ENCODE data around the gene GDPGP1.
"Not testable (repeated sequence)": the region's sequence is repeated elsewhere in the genome, so short reads cannot be mapped to it uniquely, and the experiment has no call there.

Gene GDPGP1

DNA sequence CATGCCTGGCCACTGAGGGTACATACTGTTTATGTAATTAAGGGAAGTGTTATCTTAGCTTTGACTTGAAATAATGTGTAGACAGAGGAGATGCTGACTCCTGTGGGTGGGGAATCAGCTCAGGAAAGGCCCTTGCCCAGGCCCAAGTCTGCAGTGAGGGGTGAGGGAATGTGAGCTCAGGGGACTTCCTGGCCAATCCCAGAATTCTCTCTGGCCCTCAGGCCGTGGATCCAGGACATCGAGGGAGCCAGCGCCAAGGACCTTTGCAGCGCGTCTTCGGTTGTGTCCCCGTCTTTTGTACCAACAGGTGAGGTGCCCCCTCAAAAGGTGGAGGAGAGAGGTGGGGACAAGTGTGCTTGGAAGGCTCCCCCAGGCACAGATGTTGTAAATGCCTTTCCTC lies 6.7 kb upstream of the GDPGP1 start:
- DNase-seq = no peak

DNA sequence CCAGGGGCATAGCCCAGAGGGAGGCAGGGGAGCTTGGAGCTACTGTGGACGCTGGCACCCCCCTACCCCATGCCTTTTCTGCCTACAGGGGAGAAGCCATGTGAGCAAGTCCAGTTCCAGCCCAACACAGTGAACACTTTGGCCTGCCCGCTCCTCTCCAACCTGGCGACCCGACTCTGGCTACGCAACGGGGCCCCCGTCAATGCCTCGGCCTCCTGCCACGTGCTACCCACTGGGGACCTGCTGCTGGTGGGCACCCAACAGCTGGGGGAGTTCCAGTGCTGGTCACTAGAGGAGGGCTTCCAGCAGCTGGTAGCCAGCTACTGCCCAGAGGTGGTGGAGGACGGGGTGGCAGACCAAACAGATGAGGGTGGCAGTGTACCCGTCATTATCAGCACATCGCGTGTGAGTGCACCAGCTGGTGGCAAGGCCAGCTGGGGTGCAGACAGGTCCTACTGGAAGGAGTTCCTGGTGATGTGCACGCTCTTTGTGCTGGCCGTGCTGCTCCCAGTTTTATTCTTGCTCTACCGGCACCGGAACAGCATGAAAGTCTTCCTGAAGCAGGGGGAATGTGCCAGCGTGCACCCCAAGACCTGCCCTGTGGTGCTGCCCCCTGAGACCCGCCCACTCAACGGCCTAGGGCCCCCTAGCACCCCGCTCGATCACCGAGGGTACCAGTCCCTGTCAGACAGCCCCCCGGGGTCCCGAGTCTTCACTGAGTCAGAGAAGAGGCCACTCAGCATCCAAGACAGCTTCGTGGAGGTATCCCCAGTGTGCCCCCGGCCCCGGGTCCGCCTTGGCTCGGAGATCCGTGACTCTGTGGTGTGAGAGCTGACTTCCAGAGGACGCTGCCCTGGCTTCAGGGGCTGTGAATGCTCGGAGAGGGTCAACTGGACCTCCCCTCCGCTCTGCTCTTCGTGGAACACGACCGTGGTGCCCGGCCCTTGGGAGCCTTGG lies 5.9 kb upstream of the GDPGP1 start:
- DNase-seq = no peak

DNA sequence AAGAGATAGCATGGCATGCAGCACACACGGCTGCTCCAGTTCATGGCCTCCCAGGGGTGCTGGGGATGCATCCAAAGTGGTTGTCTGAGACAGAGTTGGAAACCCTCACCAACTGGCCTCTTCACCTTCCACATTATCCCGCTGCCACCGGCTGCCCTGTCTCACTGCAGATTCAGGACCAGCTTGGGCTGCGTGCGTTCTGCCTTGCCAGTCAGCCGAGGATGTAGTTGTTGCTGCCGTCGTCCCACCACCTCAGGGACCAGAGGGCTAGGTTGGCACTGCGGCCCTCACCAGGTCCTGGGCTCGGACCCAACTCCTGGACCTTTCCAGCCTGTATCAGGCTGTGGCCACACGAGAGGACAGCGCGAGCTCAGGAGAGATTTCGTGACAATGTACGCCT lies 5.0 kb upstream of the GDPGP1 start:
- DNase-seq = no peak

DNA sequence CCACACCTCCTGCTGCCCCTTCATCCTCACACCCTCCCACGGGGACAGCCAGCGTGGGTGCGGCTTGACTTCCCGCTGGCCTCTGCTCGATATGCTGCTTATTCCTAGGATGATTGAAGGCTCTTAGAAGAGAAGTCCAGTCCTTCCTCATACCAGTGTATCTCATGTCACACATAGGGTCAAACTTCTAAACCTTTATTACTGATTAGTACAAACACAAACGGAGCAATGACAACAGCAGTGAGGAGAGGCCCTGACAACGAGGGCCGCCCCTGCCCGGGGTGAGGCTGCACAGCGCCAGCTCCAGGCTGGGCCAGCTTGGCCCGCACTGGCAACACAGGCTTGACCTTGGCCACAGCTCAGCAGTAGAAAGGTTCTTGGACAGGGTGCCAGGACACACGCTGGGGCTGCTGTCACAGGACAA lies 3.9 kb upstream of the GDPGP1 start:
- no peak for DNase-seq

DNA sequence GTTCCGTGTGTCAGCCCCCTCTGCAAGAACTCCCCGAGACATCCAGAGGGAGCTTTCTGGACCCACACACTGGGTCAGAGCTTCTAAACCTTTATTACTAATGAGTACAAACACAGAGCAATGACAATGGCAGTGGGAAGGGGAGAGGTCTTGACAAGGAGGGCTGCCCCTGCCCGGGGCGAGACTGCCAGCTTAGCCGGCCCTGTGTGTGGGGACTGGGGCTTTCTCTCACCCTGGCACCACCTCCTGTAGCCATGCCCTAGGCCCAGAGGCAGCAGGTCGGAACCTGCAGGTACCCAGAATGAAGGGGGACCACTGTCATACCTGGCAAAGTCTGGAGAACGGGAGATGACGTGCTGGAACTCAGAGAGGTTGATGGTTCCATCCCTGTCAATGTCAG lies 3.4 kb upstream of the GDPGP1 start:
- no peak for DNase-seq

DNA sequence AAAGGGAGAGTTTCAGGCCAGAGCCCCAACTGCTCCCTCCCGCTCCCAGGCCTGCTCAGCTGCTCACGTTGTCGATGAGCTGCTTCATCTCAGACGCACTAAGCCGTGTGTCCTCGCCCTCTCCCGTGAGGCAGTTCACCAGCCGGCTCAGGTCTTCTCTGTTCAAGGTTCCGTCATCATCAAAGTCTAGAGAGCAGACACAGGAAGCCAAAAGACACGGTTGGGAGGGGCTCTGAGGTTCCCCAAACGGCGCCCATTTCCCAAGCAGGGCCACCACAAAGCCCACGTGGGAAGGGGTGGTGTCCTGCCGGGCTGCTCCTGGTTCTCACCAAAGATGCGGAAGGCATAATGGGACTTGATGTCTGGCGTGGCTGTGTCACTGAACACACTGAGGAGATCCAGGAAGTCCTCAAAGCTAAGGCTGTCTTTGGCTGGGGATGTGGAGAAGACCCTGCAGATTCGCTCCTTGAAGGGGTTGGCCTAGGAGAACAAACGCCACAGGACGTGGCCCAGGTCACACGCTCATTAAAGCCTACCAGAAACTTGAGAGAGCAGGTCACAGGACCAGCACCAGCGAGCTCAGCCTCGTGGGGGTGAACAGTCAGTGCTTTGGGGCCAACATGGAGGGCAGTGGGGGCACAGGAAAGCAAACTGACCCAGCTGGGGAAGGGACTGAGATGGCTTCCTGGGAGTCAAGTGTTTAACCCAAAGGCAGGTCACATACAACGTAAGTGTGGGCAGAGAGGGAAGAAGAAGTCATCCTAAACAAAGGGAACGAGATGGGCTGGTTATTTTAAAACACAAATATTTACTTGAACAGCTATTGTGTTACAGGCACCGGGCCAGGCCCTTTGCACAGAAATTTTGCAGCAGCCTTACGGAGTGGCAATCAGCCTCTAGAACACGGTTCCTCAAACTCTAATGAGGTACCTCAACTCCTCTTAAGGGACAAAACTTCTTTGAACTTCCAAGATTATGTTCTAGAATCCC lies 2.7 kb upstream of the GDPGP1 start:
- peak; percentile 70 for DNase-seq

DNA sequence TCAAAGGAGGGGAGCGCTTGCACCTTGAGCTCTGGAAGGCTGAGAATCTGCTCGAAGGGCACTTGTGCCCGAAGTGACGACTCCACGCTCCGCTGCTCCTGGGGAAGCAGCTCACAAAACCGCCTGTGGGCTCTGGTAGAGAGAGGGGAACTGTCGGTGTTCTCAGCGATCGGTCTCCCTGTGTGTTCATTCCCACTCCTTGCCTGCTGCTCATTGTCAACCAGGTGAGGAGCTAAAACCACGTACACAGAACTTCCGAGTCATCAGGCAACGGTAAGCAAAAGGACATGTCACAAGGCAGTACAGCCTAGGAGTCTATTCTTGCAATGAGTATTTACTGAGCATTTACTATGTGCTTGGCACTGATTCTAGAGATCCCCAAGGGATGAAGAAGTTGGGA lies 1.8 kb upstream of the GDPGP1 start:
- no peak for DNase-seq

DNA sequence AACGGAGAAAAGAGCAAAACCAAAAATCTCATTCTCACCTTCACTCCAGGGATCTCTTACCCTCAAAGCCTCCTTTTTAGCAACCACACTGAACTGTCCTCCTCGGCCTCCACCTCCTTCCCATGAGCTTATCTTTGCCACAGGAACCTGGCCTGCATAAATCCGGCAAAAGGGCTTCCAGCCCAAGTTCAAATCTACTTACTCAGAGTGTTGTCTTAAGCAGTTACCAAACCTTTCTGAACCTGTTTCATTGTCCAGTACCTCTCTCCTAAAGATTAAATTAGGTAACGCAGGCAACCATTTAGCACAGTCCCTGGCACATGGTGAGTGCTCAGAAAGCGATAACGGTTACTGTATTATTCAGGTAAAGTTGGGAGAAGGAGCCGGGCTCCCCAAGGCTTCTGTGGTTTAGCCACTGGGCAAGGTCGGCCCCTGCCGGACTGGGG lies 1.0 kb upstream of the GDPGP1 start:
- no peak for DNase-seq

DNA sequence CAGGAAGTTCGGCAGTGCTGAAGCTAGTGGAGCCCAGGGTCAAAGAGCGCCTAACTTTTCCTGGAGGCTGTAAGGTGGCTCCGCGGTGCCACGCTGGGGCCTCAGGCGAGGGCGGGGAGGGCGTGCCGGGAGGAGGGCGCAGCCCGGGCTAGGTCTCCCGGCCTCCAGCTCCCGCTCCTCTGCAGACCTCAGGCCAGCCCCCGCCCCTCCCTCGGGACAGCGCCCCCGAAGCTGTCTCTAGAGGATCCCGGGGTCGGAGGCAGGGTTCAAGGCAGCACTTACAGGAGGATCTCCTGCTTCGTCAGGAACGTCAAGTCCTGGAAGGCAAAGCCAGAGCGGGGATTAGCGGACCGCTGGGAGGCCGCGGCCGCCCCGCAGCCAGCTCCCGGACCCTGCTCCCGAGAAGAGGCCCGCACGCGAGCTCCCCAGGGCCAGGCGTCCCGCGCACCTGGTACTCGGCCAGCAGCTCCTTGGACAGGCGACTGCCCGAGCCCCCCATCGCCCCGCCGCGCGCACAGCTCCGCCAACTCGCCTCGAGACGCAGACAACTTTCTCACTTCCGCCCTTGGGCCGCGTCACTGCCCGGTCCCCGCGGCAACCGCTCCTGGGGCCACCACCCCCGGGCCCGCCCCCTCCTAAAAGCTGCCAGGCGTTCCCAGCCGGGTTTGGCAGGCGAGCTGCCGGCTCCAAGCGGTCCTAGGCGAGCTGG lies 468 bp upstream of the GDPGP1 start, which contains the start of gene CIB1:
Gene CIB1 (minus strand): TSS at position 555 of the 709 bp plus-strand sequence. CDS start 56 bp downstream, at position 499.
- DNase-seq = peak; percentile 97

DNA sequence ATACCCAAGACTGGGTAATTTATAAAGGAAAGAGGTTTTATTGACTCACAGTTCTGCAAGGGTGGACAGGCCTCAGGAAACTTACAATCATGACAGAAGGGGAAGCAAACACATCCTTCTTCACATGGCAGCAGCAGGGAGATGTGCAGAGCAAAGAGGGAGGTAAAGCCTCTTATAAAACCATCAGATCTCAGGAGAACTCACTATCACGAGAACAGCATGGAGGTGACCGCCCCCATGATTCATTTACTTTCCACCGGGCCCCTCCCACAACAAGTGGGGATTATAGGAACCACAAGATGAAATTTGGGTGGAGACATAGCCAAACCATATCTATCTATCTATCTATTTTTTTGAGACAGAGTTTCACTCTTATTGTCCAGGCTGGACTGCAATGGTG lies 5.4 kb downstream of the GDPGP1 start:
- no peak for DNase-seq

DNA sequence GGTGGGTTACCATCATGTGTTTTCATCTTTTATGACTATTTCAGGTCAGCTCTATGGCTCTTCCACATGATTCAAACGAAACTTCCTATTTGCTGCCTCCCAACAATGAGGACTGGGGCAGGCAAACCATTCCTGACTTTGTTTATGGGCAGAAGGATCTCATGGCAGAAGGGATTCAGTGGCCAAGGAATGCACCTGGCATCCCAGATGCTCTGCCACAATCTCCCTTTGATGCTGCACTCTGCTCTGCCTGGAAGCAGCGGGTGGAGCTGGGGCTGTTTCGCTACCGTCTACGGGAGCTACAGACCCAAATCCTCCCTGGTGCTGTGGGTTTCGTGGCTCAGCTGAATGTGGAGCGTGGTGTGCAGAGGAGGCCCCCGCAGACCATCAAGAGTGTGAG lies 6.8 kb downstream of the GDPGP1 start:
- no peak for DNase-seq

DNA sequence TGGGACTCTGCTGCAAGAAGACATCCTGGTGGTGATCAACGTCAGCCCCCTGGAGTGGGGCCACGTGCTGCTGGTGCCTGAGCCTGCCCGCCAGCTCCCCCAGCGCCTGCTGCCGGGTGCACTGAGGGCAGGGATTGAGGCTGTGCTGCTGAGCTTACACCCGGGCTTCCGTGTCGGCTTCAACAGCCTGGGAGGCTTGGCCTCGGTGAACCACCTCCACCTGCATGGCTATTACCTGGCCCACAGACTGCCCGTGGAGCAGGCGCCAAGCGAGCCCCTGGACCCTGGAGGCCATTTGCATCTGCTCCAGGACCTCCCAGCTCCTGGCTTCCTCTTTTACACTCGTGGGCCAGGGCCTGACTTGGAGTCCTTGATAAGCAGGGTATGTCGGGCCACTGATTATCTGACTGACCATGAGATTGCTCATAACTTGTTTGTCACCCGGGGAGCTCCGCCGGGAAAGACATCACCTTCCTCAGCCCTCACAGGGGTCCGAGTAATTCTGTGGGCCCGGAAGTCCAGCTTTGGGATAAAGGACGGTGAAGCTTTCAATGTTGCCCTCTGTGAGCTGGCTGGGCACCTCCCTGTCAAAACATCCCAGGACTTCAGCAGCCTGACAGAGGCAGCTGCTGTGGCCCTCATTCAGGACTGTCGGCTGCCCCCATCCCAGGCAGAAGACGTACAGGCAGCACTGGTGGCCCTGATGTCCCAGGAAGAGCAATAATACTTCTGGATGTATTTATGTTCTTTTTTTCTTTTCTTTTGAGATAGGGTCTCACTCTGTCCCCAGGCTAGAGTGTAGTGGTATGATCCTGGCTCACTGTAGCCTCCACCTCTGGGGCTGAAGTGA lies 7.6 kb downstream of the GDPGP1 start:
- DNase-seq = no peak

DNA sequence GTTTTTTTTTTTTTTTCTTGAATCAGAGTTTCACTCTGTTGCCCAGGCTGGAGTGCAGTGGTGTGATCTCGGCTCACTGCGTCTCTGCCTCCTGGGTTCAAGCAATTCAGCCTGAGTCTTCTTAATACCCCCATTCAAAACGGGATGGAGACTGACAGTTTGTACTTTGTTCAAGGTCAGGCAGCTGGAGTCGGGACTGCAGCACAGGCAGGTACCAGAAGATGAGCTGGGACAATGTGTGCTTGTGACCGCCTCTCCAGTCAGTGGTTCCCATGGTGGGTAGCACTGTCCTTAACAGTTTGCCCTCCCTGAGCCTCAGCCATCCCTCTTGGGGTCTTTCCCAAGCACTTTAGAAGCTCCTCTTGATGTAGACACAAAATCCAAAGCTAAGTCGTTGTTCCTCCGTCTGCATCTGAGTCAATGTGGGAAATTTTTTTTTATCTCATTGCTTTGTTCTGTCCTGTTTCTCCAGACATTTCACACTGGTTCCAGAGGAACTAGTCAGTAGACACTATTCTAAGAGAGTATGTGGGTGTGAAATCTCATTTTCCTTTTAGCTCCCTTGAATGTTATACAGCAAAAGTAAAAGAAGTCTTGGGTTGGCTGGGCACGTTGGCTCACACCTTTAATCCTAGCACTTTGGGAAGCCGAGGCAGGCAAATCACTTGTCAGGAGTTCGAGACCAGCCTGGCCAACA lies 10.1 kb downstream of the GDPGP1 start:
- no peak for DNase-seq

DNA sequence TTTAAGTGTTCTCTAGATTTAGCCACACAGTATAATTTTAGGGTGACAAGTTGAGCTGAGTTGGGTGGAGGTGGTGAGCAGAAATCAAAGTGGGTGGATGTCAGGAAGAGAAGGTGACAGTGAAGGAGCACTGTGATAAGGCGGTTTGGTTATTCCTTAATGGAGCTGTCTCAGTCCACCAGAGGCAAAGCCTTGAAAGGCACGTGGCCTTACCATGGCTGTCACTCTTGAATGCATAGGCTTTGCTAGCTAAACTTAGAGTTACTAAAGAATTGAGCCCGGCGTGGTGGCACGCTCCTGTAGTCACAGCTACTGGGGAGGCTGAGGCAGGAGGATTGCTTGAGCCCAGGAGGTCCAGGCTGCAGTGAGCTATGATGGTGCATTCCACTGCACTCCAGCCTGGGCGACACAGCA lies 14.8 kb downstream of the GDPGP1 start:
- no peak for DNase-seq

DNA sequence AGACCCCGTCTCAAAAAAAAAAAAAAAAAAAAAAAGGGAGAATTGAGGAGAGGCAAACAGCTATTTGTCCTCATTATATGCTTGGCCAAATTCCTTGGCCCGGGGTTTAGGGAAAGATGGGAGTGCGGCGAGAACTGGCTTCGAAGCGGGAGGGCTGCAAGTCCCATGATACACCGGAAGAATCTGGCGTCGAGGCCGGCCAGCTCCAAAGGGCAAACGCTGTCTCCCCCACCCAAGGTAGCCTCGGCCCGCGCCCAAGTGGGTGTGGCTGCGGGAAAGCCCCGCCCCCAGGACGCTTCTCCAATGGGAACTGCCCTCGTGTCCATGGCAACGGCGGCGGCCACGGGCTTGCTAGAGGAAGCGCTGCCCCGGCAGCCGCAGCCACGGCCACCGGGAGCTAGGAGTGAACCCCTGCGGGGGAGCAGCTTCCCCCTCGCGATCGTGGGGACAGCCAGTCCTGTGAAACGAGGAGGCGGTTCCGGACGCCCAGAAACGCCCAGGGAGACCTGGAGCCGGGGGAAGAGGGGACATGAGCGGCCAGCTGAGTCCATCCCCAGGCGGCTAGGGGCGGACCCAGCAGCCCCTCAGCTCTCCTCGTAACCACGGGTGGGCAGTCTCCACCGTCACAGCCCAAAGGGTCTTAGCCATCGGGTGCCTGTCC lies 15.3 kb downstream of the GDPGP1 start, which contains the start of gene TTLL13:
Gene TTLL13 (plus strand): TSS at position 354 of the 661 bp plus-strand sequence. CDS start 1,075 bp downstream, outside the sequence.
- peak; percentile 78 for DNase-seq

DNA sequence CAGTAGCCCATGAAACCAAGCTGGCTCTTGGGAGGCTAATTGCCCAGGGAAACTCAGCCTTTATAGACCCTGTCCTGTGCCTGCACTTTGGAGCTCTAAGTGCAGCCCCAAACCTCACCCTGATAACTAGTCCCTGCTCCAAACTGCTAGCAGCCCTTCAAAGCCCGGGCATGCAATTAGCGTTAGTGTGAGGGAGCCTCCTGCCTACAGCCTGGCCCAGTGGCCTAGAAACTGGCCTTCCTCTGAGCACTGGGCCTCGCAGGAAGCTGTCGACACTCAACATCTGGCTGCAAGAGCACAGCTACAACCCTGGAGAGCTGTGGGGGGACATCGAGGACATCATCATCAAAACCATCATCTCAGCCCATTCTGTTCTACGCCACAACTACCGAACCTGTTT lies 23.8 kb downstream of the GDPGP1 start:
- DNase-seq = no peak

DNA sequence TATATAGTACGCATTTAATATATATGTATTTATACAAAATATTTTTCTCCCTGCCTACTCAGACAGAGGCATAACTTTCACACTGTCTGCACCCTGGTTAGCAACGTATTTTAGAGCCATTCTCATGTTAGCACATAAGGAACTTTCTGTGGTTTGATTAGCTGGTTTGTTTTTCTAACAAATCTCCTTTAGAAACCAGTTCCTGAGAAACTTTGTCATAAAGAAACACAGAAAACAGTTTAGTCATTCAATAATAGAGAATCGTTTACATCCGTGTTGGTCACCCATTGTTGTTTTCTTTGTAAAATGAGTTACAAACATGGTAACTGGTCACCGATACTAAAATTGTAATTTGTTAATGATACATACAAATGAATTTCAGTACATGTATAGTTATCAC lies 25.5 kb downstream of the GDPGP1 start:
- DNase-seq = no peak

DNA sequence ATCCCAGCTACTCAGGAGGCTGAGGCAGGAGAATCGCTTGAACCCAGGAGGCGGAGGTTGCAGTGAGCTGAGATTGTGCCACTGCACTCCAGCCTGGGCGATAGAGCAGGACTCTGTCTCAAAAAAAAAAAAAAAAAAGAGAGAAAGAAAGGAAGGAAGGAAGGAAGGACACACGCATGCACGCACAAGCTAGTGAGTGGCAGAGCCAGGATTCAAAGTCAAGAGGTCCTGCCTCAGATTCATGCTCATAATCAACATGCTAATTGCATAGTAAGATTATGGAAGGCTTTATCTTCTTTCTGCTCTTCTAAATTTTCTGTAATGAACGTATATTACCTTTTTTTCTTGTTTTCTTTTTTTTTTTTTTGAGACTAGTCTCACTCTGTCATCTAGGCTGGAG lies 26.7 kb downstream of the GDPGP1 start:
- DNase-seq = not testable (repeated sequence)

DNA sequence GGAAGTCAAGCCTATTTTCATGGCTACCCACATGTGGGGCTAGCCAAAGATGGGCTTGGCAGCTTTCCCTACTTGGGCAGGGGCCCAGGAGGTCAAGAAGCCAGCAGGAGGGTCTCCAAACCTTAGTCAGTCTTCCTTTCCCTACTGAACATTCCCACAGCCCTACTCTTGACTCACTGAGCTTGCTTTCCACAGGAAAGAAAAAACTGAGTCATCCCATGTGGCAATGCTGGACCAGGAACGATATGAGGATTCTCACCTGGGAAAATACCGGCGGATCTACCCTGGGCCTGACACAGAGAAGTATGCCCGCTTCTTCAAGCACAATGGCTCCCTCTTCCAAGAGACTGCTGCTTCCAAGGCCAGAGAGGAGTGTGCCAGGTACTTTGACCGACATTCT lies 27.8 kb downstream of the GDPGP1 start:
- DNase-seq = no peak

DNA sequence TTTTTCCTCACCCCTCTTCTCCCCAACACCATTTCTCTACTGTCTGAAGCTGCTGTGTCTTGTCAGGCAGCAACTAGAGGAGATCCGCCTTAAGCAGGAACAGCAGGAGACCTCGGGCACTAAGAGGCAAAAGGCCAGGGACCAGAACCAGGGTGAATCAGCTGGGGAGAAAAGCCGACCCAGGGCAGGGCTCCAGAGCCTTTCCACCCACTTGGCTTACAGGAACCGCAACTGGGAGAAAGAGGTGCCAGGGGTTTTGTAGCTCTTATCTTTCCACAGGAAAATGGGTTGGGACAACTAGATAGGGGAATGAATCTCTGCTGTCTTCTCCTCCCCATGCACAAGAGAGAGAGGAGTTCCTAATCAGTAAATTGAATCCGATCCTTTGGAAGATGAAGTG lies 28.4 kb downstream of the GDPGP1 start:
- no peak for DNase-seq
